Esophagus squamous epithelium (tissue), 5 donors: ENCODE measurements around the gene TC2N. TPM values are rescaled to one million over a fixed set of nuclear protein-coding genes. Genes with fewer than 3 reads are reported as not detected.

Source experiments
- DNase-seq: peaks from one replicate; lab custom pipeline; 2025; lab: John Stamatoyannopoulos, UW
- H3K27ac ChIP-seq, 4 donors: fragments of 200-600 bp; sonication (generic); one replicate each; pipeline ENCODE4 v1.5.1; 2016 to 2019; ENCODE audit warnings: mild to moderate bottlenecking in 1 of 4
- H3K27me3 ChIP-seq, 4 donors: fragments of 200-600 bp; sonication (generic); 1 replicate in 3 of 4; 2 replicates in 1 of 4; pipeline versions ENCODE4 v1.5.1 to v1.6.0; 2017 to 2021; ENCODE audit warnings: antibody characterized with exemption in 1 of 4
- H3K36me3 ChIP-seq, 3 donors: fragments of 200-600 bp; sonication (generic); one replicate each; pipeline ENCODE4 v1.5.1; 2016 to 2019
- H3K4me1 ChIP-seq, 3 donors: fragments of 200-600 bp; sonication (generic); one replicate each; pipeline ENCODE4 v1.5.1; 2017 to 2019
- H3K4me3 ChIP-seq, 4 donors: fragments of 200-600 bp; sonication (generic); 1 replicate in 3 of 4; 2 replicates in 1 of 4; pipeline ENCODE4 v1.5.1; 2016 to 2019; ENCODE audit warnings: mild to moderate bottlenecking in 2 of 4, moderate library complexity in 1 of 4
- H3K9me3 ChIP-seq, 3 donors: fragments of 200-600 bp; sonication (generic); one replicate each; pipeline ENCODE4 v1.5.1; 2016 to 2019
- POLR2A ChIP-seq, 4 donors: fragments of 450-650 bp; IDR thresholded peaks; one replicate each; pipeline ENCODE4 v1.6.1; 2017; ENCODE audit warnings: antibody characterized with exemption in 4 of 4, mild to moderate bottlenecking in 4 of 4, moderate library complexity in 3 of 4
- WGBS, 2 donors: methylation state at CpG; one replicate each; pipeline ENCODE4 v1.1.5; 2018; 5-methylcytosine and 5-hydroxymethylcytosine counted together
- intact Hi-C: fragments of 100-400 bp; cut with DNase I; formaldehyde crosslinking; loops from one replicate; pipeline ENCODE4 v1.15.0; 2022
- total RNA-seq, 4 donors: library from RNA; depleted of rRNA; stranded (reverse); fragments of >200 nt; gene quantifications; one replicate each; pipeline ENCODE4 v1.1.0, GENCODE V29; 2016
- TF ChIP-seq, protein P1 (sequence below), 6 experiments: fragments of 450-650 bp in 4 of 6; fragments of 200-600 bp in 2 of 6; sonication (generic) in 2 of 6; IDR thresholded peaks; one replicate each; pipeline ENCODE4 v1.5.1; 2016 to 2019; ENCODE audit warnings: antibody characterized with exemption in 6 of 6, mild to moderate bottlenecking in 4 of 6, moderate library complexity in 4 of 6
- donor health status: DM: yes; HTN: yes; CAD: no.

The TC2N gene
- total RNA-seq, 4 donors from 2014 or later, result 32.4 to 48.9 (median 44.7) TPM

DNA sequence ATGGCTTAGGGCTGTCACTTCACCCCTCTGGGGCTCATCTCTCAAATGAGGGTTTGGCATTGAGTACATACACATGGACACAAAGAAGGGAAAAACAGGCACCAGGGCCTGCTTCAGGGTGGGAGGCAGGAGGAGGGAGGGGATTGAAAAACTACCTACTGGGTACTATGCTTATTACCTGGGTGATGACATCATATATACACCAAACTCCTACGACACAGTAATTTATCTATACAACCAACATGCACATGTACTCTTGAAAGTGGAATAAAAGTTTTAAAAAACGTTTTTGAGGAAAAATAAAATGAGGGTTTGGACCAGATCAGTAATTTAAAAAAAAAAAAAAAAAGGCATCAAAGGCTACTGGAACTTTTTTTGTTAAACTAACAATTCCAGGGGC is 3.6 kb upstream of the TC2N start:
- Histone ChIP-seq H3K27ac (peak overlapping the region in 1 of 4 donors; percentile 42), H3K9me3 (no peaks in the 10 kb centered on the region), H3K27me3 (peaks cover 0 to 8% (median 0%) of the 10 kb centered on the region in 4 donors), H3K36me3 (peaks cover 0 to 19% (median 0%) of the 10 kb centered on the region in 3 donors), H3K4me1 (peaks cover 25 to 37% (median 30%) of the 10 kb centered on the region in 3 donors), H3K4me3 (no peak overlapping the region)
- WGBS, 2 donors, result 61 to 66% methylated on average over 2 of the region's 2 CpGs
- TF ChIP-seq, protein P1, sequence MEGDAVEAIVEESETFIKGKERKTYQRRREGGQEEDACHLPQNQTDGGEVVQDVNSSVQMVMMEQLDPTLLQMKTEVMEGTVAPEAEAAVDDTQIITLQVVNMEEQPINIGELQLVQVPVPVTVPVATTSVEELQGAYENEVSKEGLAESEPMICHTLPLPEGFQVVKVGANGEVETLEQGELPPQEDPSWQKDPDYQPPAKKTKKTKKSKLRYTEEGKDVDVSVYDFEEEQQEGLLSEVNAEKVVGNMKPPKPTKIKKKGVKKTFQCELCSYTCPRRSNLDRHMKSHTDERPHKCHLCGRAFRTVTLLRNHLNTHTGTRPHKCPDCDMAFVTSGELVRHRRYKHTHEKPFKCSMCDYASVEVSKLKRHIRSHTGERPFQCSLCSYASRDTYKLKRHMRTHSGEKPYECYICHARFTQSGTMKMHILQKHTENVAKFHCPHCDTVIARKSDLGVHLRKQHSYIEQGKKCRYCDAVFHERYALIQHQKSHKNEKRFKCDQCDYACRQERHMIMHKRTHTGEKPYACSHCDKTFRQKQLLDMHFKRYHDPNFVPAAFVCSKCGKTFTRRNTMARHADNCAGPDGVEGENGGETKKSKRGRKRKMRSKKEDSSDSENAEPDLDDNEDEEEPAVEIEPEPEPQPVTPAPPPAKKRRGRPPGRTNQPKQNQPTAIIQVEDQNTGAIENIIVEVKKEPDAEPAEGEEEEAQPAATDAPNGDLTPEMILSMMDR (IDR thresholded peaks at IDR 0.05), result no peak
- TF ChIP-seq POLR2A (IDR thresholded peaks at IDR 0.05), result no peak
- DNase-seq, result no peak
- intact Hi-C loops, result no loop called here

- peaks cover 25 to 37% (median 30%) of the 10 kb centered on the region in 3 donors for H3K4me1 ChIP-seq
- peak overlapping the region in 3 of 4 donors; percentile 20 to 42 (median 35) for H3K27ac ChIP-seq
- TF ChIP-seq POLR2A (IDR thresholded peaks at IDR 0.05), result no peak
- TF ChIP-seq, protein P1 (IDR thresholded peaks at IDR 0.05), result no peak
- no peak for DNase-seq
- peaks cover 0 to 8% (median 0%) of the 10 kb centered on the region in 4 donors for H3K27me3 ChIP-seq
- H3K4me3 ChIP-seq, result no peak overlapping the region
- 66 to 67% methylated on average over 13 to 14 of the region's 16 CpGs for WGBS, 2 donors
- no peaks in the 10 kb centered on the region for H3K9me3 ChIP-seq
- intact Hi-C loops, result no loop called here
- H3K36me3 ChIP-seq, result peaks cover 0 to 19% (median 0%) of the 10 kb centered on the region in 3 donors
Observed at GRCh38 chr14:91870001-91870400, 2.7 kb upstream of the TC2N start.

DNA sequence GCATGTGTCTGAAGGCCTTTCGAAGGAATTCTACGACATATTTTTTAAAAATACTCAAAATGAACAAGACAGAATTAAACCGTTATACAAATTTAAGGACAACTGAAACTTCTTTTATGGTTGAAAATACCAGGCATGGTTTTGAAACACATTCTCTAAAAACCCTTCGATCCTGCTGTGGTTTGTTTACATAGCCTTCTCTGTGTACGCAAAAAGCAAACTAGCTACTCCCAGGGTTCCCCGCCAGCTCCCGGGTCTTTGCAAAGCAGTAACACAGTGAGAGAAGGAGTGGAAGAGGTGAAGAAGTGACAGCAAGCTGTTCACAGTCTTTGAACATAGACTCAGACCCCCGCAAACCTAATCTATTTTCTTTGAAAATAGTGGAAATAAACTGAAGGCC is 2.2 kb upstream of the TC2N start:
- peak overlapping the region in 2 of 4 donors; percentile 35 to 42 for H3K27ac ChIP-seq
- peaks cover 0 to 19% (median 0%) of the 10 kb centered on the region in 3 donors for H3K36me3 ChIP-seq
- TF ChIP-seq POLR2A (IDR thresholded peaks at IDR 0.05), result no peak
- TF ChIP-seq, protein P1 (IDR thresholded peaks at IDR 0.05), result no peak
- peaks cover 25 to 37% (median 30%) of the 10 kb centered on the region in 3 donors for H3K4me1 ChIP-seq
- H3K27me3 ChIP-seq, result peaks cover 0 to 8% (median 0%) of the 10 kb centered on the region in 4 donors
- intact Hi-C loops, result no loop called here
- DNase-seq, result no peak
- whole genome bisulfite sequencing, 2 donors, result 76 to 79% methylated on average over 8 of the region's 8 CpGs
- no peaks in the 10 kb centered on the region for H3K9me3 ChIP-seq
- no peak overlapping the region for H3K4me3 ChIP-seq

DNA sequence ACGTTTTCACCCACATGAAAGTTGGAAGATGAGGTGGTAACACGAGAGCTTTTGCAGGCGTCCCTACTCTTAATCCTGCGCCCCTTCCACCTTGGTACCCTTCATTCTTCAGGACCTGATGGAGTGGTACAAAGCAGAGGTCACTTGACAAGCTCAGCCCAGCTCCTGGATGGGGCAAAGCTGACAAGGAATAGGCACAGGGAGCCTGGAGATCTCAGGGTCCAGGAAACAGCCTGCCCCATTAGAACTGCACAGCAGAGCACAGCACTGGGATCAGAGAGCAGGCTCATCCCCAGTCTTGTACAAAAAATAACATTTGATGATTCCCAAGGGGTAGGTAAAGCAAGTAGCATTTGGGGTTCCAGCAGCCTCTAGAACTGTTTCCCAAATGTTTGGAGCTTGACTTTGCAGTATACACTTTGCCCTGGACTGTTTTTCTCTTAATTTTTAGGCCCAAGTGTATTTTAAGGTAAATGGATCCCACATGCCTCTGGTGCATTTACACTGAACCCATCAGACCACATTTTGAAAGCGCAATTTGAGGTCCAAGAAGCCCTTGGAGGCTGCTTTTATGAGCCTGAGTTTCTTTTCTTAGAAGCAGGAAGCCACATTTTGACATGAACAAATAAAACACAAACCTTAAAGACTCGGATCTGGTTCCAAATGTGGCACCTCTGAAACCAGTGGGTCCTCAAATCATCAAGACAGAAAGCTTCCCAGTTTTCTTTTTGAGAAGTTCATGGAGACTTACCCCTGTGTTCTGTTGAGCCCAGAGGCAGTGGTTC is 633 bp downstream of the TC2N start:
- WGBS, 2 donors, result 77 to 79% methylated on average over 6 of the region's 6 CpGs
- no peak for DNase-seq
- no peaks in the 10 kb centered on the region for H3K9me3 ChIP-seq
- peaks cover 2 to 9% (median 4%) of the 10 kb centered on the region in 3 donors for H3K4me1 ChIP-seq
- peak overlapping the region in 2 of 4 donors; percentile 30 to 35 for H3K4me3 ChIP-seq
- intact Hi-C loops, result no loop called here
- H3K27me3 ChIP-seq, result peaks cover 0 to 8% (median 0%) of the 10 kb centered on the region in 4 donors
- peak overlapping the region in 2 of 4 donors; percentile 5 to 39 for H3K27ac ChIP-seq
- peaks cover 0 to 19% (median 0%) of the 10 kb centered on the region in 3 donors for H3K36me3 ChIP-seq
- no peak for TF ChIP-seq POLR2A (IDR thresholded peaks at IDR 0.05)
- TF ChIP-seq, protein P1 (IDR thresholded peaks at IDR 0.05), result no peak

GRCh38 chr14:91866061-91866460 is 1.3 kb downstream of the TC2N start:
- intact Hi-C loops, result no loop called here
- Histone ChIP-seq H3K4me3 (peak overlapping the region in 1 of 4 donors; percentile 30), H3K36me3 (peaks cover 0 to 19% (median 0%) of the 10 kb centered on the region in 3 donors), H3K9me3 (no peaks in the 10 kb centered on the region), H3K27me3 (peaks cover 0 to 8% (median 0%) of the 10 kb centered on the region in 4 donors), H3K4me1 (peaks cover 0 to 4% (median 0%) of the 10 kb centered on the region in 3 donors), H3K27ac (peak overlapping the region in 2 of 4 donors; percentile 5 to 39)
- TF ChIP-seq POLR2A (IDR thresholded peaks at IDR 0.05), result no peak
- TF ChIP-seq, protein P1 (IDR thresholded peaks at IDR 0.05), result no peak
- 41 to 59% methylated on average over 2 of the region's 2 CpGs for WGBS, 2 donors
- DNase-seq, result no peak
